H9 (cell line): ENCODE data around the gene RARB. TPM values are rescaled to one million over a fixed set of nuclear protein-coding genes. Genes with fewer than 3 reads are reported as not detected.

Experiments used
- DNase-seq: peaks from one replicate; pipeline ENCODE4 v3.0.0-alpha.2; 2017
- H2AFZ ChIP-seq: one replicate; pipeline ENCODE4 v1.6.1; 2013; ENCODE audit warnings: mild to moderate bottlenecking, low read length, control low read depth, moderate library complexity
- H2AK5ac ChIP-seq: 2 replicates; pipeline ENCODE4 v1.6.1; 2013; ENCODE audit warnings: low read length, control low read depth, mixed read lengths; ENCODE audit not compliant: insufficient read length
- H2BK120ac ChIP-seq: one replicate; pipeline ENCODE4 v1.6.1; 2013; ENCODE audit warnings: low read depth, mild to moderate bottlenecking, low read length, control low read depth, inconsistent platforms; ENCODE audit not compliant: poor library complexity, severe bottlenecking
- H2BK12ac ChIP-seq: 2 replicates; pipeline ENCODE4 v1.6.1; 2013; ENCODE audit warnings: low read length, control low read depth, mixed read lengths, low read depth; ENCODE audit not compliant: insufficient read length
- H2BK15ac ChIP-seq: 2 replicates; pipeline ENCODE4 v1.6.1; 2013; ENCODE audit warnings: low read depth, low read length, control low read depth
- H2BK20ac ChIP-seq: one replicate; pipeline ENCODE4 v1.6.1; 2013; ENCODE audit warnings: low read depth, mild to moderate bottlenecking, low read length, control low read depth, inconsistent platforms; ENCODE audit not compliant: poor library complexity, severe bottlenecking
- H2BK5ac ChIP-seq: 2 replicates; pipeline ENCODE4 v1.6.1; 2013; ENCODE audit warnings: low read length, control low read depth, mixed read lengths; ENCODE audit not compliant: insufficient read length
- H3K14ac ChIP-seq: 2 replicates; pipeline ENCODE4 v1.6.1; 2013; ENCODE audit warnings: low read length, control low read depth; ENCODE audit not compliant: insufficient read depth
- H3K18ac ChIP-seq: 2 replicates; pipeline ENCODE4 v1.6.1; 2013; ENCODE audit warnings: low read depth, mild to moderate bottlenecking, mixed read lengths, low read length, control low read depth; ENCODE audit not compliant: insufficient read length
- H3K23ac ChIP-seq: 2 replicates; pipeline ENCODE4 v1.6.1; 2013; ENCODE audit warnings: low read length, control low read depth, mixed read lengths, low read depth; ENCODE audit not compliant: insufficient read length
- H3K23me2 ChIP-seq: 2 replicates; pipeline ENCODE4 v1.6.1; 2013; ENCODE audit warnings: low read depth, mild to moderate bottlenecking, mixed read lengths, low read length, control low read depth; ENCODE audit not compliant: insufficient read length, poor library complexity, severe bottlenecking
- H3K27ac ChIP-seq: 2 replicates; pipeline ENCODE4 v1.5.1; 2013; ENCODE audit warnings: low read length, control low read depth, mixed read lengths, low read depth; ENCODE audit not compliant: insufficient read length
- H3K27me3 ChIP-seq: 2 replicates; pipeline ENCODE4 v1.6.1; 2013; ENCODE audit warnings: low read length, control low read depth, inconsistent platforms; ENCODE audit not compliant: insufficient read depth
- H3K4ac ChIP-seq: 2 replicates; pipeline ENCODE4 v1.6.1; 2013; ENCODE audit warnings: low read depth, mild to moderate bottlenecking, control low read depth, inconsistent platforms, low read length, moderate library complexity
- H3K4me1 ChIP-seq: 2 replicates; pipeline ENCODE4 v1.6.1; 2013; ENCODE audit warnings: low read length, control low read depth, inconsistent platforms; ENCODE audit not compliant: insufficient read depth
- H3K4me2 ChIP-seq: 2 replicates; pipeline ENCODE4 v1.6.1; 2013; ENCODE audit warnings: low read length, control low read depth, mixed read lengths; ENCODE audit not compliant: insufficient read length, insufficient read depth
- H3K56ac ChIP-seq: 2 replicates; pipeline ENCODE4 v1.6.1; 2013; ENCODE audit warnings: low read depth, mild to moderate bottlenecking, mixed read lengths, low read length, control low read depth; ENCODE audit not compliant: insufficient read length
- H3K79me1 ChIP-seq: 2 replicates; pipeline ENCODE4 v1.6.1; 2013; ENCODE audit warnings: low read depth, mild to moderate bottlenecking, moderate library complexity, low read length, control low read depth, inconsistent platforms; ENCODE audit not compliant: insufficient read depth, poor library complexity, severe bottlenecking
- H3K79me2 ChIP-seq: 2 replicates; pipeline ENCODE4 v1.6.1; 2013; ENCODE audit warnings: low read length, control low read depth, inconsistent platforms; ENCODE audit not compliant: insufficient read depth
- H3K9ac ChIP-seq: 2 replicates; pipeline ENCODE4 v1.6.1; 2013; ENCODE audit warnings: low read length, control low read depth, mixed read lengths; ENCODE audit not compliant: insufficient read length; ENCODE audit errors: extremely low read depth
- H3K9me3 ChIP-seq: one replicate; pipeline ENCODE4 v1.6.1; 2013; ENCODE audit warnings: low read depth, low read length, inconsistent platforms; ENCODE audit not compliant: control insufficient read depth
- H3T11ph ChIP-seq: one replicate; pipeline ENCODE4 v1.6.1; 2013; ENCODE audit warnings: mild to moderate bottlenecking, low read length, control low read depth, inconsistent platforms
- H4K20me1 ChIP-seq: one replicate; pipeline ENCODE4 v1.6.1; 2013; ENCODE audit not compliant: control insufficient read depth, insufficient read length, insufficient read depth
- H4K5ac ChIP-seq: 2 replicates; pipeline ENCODE4 v1.6.1; 2013; ENCODE audit warnings: low read depth, mild to moderate bottlenecking, mixed read lengths, low read length, control low read depth; ENCODE audit not compliant: insufficient read length
- H4K8ac ChIP-seq: replicated peaks from 2 replicates; pipeline ENCODE4 v1.6.1; 2013; ENCODE audit warnings: low read length, control low read depth, mixed read lengths, low read depth; ENCODE audit not compliant: insufficient read length
- H4K91ac ChIP-seq: 2 replicates; pipeline ENCODE4 v1.6.1; 2013; ENCODE audit warnings: low read depth, mild to moderate bottlenecking, moderate library complexity, mixed read lengths, low read length, control low read depth; ENCODE audit not compliant: insufficient read length
- H3K27ac Mint-ChIP-seq, 3 experiments: 2 replicates in 2 of 3; 3 replicates in 1 of 3; pipeline ENCODE4 v1.8.0; 2020 to 2021; ENCODE audit warnings: mixed read lengths in 3 of 3, mild to moderate bottlenecking in 1 of 3, moderate library complexity in 1 of 3
- H3K27me3 Mint-ChIP-seq: 2 replicates; pipeline ENCODE4 v1.8.0; 2021; ENCODE audit warnings: low read depth, mild to moderate bottlenecking, moderate library complexity, mixed read lengths
- H3K36me3 Mint-ChIP-seq, 3 experiments: 2 replicates in 2 of 3; 3 replicates in 1 of 3; pipeline ENCODE4 v1.8.0; 2020 to 2021; ENCODE audit warnings: low read depth in 3 of 3, mixed read lengths in 3 of 3; ENCODE audit not compliant: insufficient read depth in 1 of 3
- H3K4me1 Mint-ChIP-seq, 2 experiments: 2 replicates each; pipeline ENCODE4 v1.8.0; 2020; ENCODE audit warnings: mixed read lengths in 2 of 2
- H3K4me3 Mint-ChIP-seq, 2 experiments: 2 replicates in 1 of 2; 3 replicates in 1 of 2; pipeline ENCODE4 v1.8.0; 2020 to 2021; ENCODE audit warnings: mild to moderate bottlenecking in 2 of 2, mixed read lengths in 2 of 2, moderate library complexity in 1 of 2
- H3K9me3 Mint-ChIP-seq, 2 experiments: 2 replicates in 1 of 2; 3 replicates in 1 of 2; pipeline ENCODE4 v1.8.0; 2020; ENCODE audit warnings: mild to moderate bottlenecking in 2 of 2, mixed read lengths in 2 of 2, moderate library complexity in 1 of 2
- CTCF ChIP-seq: fragments of 200-600 bp; sonication (generic); conservative IDR thresholded peaks from 3 replicates; pipeline ENCODE4 v1.8.0; 2021; ENCODE audit warnings: antibody characterized with exemption, mild to moderate bottlenecking
- WGBS: extraction: QIAGEN DNeasy Blood & Tissue Kit; methylation state at CpG from one replicate; pipeline ENCODE4 v1.1.7; 2013; ENCODE audit warnings: missing lambda C conversion rate, low lambda C conversion rate, mixed read lengths; ENCODE audit not compliant: insufficient read length; ENCODE audit errors: extremely low coverage; 5-methylcytosine and 5-hydroxymethylcytosine counted together
- total RNA-seq: library from RNA; stranded (reverse); gene quantifications from 2 replicates; pipeline ENCODE4 v1.2.1, GENCODE V29; 2021

RARB gene
- total RNA-seq, 1 experiment from 2014 or later, result 0.22 TPM

DNA sequence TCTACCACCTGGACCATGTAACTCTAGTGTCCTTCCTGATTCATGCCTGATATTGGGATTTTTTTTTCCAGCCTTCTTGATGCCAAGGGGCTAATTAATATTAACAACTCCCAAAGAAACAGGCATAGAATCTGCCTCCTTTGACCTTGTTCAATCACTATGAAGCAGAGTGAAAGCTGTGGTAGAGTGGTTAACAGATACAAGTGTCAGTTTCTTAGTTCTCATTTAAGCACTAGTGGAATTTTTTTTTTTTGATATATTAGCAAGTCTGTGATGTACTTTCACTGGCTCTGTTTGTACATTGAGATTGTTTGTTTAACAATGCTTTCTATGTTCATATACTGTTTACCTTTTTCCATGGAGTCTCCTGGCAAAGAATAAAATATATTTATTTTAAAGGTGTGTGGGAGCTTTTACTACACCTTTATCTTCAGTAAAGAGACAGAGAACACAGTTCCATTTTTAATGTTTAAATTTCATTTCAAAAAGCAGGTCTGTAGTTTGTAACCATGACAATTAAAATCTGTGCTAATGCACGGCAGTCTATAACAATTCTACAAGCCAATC, 169.6 kb downstream of the RARB start:
- peaks cover 4 to 45% (median 30%) of the 10 kb centered on the region in 3 experiments; a peak in 5 of 7 replicates for H3K36me3 Mint-ChIP-seq
- no peak overlapping the region for H2BK5ac ChIP-seq
- no peak overlapping the region for H3K56ac ChIP-seq
- H2BK15ac ChIP-seq, result no peak overlapping the region
- H3T11ph ChIP-seq, result no peak overlapping the region
- no peak overlapping the region for H3K18ac ChIP-seq
- no peaks in the 10 kb centered on the region for H4K20me1 ChIP-seq
- no peak overlapping the region for H3K9ac ChIP-seq
- H3K23ac ChIP-seq, result no peak overlapping the region
- no peak for DNase-seq
- no peaks in the 10 kb centered on the region for H3K79me1 ChIP-seq
- TF ChIP-seq CTCF, result no peak
- H3K4me1 ChIP-seq, result no peaks in the 10 kb centered on the region
- WGBS, result no CpG with 5 or more reads among the region's 1 CpG
- no peaks in the 10 kb centered on the region for H3K27me3 Mint-ChIP-seq
- H2BK12ac ChIP-seq, result no peak overlapping the region
- no peak overlapping the region for H4K91ac ChIP-seq
- no peaks in the 10 kb centered on the region for H3K9me3 Mint-ChIP-seq
- H3K27me3 ChIP-seq, result no peaks in the 10 kb centered on the region
- H2BK20ac ChIP-seq, result no peak overlapping the region
- H2AK5ac ChIP-seq, result no peak overlapping the region
- peaks cover 10 to 15% of the 10 kb centered on the region in 2 experiments for H3K4me1 Mint-ChIP-seq
- H3K79me2 ChIP-seq, result no peaks in the 10 kb centered on the region
- H4K8ac ChIP-seq, result no peak overlapping the region
- H2BK120ac ChIP-seq, result no peak overlapping the region
- no peak overlapping the region for H3K27ac ChIP-seq
- H3K4me2 ChIP-seq, result no peak overlapping the region
- H4K5ac ChIP-seq, result no peak overlapping the region
- no peak overlapping the region for H3K4ac ChIP-seq
- H3K4me3 Mint-ChIP-seq, result no peak overlapping the region
- H3K27ac Mint-ChIP-seq, result no peak overlapping the region
- no peaks in the 10 kb centered on the region for H3K9me3 ChIP-seq
- H3K14ac ChIP-seq, result no peak overlapping the region
- H2AFZ ChIP-seq, result no peak overlapping the region
- H3K23me2 ChIP-seq, result no peaks in the 10 kb centered on the region
